Amygdala (tissue), 56 donors: Measurements from ENCODE around the gene STMP1.
"Not testable (repeated sequence)": the region's sequence is repeated elsewhere in the genome, so short reads cannot be mapped to it uniquely, and the experiment has no call there.

Source experiments
- DNase-seq, 56 donors: peaks; one replicate each; lab custom pipeline; 2025; lab: John Stamatoyannopoulos, UW

Gene STMP1

GRCh38 chr7:135662123-135662372 is 266 bp upstream of the STMP1 start:
- DNase-seq: no peak

DNA sequence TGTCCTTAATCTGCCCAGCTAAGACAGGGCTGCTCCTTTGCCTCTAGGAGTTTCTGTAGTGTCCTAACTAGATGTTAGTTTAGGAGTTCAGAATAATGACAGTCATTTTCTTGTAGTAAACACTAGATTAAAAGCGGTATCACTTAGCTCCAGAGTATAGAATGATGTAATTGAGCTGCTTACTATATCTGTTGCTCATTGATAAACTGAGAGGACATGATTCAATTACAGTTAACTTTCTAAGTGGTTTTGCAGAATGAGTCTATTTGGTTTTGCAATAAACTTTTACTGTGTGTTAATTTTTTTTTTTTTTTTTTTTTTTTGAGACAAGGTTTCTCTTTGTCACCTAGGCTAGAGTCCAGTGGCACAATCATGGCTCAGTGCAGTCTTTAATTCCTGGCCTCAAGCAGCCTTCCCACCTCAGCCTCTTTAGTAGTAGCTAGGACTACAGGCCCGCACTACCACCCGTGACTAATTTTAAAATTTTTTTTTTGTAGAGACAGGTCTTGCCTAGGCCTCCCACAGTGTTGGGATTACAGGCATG is 1.8 kb downstream of the STMP1 start:
- DNase-seq: no peak

DNA sequence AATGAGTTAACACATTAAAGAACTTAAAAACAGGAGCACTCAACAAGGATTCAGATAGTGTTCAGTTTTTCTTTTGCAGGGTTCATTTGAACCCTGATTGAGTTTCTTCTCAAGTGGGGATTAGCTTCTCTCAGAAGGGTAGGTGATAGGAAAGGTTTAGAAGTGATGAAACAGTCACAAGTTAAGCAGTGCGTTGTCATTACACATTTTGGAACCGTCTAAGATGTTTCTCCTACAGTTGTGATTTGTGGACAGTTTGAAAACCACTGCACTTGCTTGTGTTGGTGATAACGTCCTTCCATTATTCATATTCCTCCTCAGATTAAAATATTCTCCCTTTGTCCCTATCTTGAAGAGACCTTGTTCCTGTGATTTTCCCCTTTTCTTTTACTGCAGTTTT is 2.7 kb downstream of the STMP1 start:
- no peak for DNase-seq

DNA sequence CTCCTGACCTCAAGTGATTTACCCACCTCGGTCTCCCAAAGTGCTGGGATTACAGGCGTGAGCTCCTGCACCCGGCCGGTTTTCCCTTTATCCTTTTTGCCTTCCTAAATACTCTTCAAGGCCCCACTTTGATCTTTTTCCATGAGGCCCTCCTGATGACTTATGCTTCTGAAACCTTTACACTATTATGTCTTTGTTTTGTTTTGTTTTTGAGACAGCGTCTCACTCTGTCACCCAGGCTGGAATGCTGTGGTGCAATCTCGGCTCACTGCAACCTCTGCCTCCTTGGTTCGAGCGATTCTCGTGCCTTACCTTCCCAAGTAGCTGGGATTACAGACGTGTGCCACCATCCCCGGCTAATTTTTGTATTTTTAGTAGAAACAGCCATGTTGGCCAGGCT is 3.8 kb downstream of the STMP1 start:
- no peak for DNase-seq

GRCh38 chr7:135666846-135667245 is 4.5 kb downstream of the STMP1 start:
- no peak for DNase-seq

- DNase-seq: not testable (repeated sequence)
Measured at GRCh38 chr7:135667626-135668025, 5.3 kb downstream of the STMP1 start.

DNA sequence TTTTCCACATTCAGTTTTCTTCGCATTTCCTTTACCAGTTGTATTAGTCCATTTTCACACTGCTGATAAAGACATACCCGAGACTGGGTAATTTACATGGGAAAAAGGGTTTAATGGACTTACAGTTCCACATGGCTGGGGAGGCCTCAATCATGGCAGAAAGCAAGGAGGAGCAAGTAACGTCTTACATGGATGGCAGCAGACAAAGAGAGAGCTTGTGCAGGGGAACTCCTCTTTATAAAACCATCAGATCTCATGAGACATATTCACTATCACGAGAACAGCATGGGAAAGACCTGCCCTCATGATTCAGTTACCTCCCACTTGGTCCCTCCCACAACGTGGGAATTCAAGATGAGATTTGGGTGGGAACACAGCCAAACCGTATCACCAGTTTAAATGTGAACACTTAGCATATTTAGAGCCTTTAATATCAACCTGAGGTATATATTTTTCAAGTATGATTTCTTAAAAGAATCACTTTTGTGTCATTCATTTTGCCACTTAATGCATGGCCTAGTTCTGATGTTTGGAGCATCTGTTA is 6.6 kb downstream of the STMP1 start:
- not testable (repeated sequence) for DNase-seq

GRCh38 chr7:135669774-135670173 is 7.5 kb downstream of the STMP1 start:
- no peak for DNase-seq

DNA sequence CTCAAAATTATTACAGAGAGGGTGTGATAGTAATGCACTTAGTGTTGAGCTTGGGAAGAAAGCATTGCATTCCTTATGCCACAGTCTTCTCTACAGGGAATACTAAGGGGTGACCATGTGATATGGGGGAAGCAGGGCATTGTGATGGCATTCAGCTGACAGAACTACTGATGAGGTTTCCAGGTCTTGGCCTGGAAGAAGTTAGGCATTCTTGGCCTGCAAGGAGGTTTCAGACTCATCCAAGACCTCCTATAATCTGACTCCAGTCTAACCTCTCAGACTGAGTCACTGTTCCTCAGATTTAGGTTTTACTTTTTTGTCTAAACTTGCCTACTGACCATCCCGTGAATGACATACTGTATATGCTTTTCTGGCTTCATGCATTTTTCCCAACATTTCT is 7.9 kb downstream of the STMP1 start:
- DNase-seq: peak in 1 of 56 donors; percentile 7

DNA sequence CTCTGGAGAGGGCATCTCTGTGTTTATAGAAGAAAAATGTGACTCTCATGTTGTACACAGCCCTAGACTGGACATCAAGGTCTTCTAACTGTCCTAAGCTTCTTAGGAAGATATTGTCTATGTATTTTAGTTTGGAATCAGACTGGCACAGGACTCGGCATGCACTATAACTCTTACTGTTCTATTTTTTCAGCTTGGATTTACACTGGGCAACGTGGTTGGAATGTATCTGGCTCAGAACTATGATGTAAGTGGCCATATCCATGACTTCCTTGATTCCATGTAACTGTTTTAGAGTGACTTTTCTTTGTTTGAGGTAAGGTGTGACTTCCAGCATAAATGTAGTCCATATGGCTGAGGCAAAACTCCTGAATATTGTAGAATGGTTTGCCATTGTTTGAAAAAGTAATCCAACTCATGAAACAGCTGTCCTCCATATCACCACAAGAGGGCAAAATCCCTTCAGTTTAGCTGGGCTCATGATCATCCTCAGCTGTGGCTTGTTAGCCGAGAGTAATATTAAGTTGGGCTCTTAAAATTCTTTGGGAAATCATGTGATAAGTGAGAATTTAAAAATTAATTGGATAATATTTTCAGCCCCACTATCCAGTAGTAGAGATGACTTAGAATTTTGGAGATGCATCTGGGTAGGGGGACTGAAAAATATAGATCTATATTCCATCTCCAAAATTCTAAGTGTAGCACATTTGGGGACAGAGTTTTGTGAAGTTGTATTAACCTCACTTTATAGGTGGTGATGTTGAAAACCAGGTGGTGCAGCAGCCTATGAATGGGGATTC is 10.4 kb downstream of the STMP1 start:
- peak in 5 of 56 donors; percentile 5 to 37 (median 9) for DNase-seq

DNA sequence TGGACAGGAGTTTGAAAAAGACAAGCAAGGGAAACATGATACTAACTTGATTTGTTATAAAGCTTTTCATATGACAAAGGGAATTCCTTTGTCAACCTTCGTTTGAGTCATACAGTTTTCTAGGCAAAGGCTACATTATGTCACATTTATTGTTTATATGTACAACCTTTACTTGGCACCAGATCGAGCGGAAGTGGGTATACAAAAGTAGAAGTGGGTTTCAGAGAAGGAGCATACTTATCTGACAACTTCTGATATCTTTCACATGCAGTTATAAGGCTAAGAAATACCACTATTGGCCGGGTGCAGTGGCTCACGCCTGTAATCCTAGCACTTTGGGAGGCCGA is 11.0 kb downstream of the STMP1 start:
- no peak for DNase-seq

- peak in 2 of 56 donors; percentile 7 to 14 for DNase-seq
Measured at GRCh38 chr7:135678612-135679575, 16.6 kb downstream of the STMP1 start.

GRCh38 chr7:135681762-135682161 is 19.4 kb downstream of the STMP1 start:
- DNase-seq: no peak

DNA sequence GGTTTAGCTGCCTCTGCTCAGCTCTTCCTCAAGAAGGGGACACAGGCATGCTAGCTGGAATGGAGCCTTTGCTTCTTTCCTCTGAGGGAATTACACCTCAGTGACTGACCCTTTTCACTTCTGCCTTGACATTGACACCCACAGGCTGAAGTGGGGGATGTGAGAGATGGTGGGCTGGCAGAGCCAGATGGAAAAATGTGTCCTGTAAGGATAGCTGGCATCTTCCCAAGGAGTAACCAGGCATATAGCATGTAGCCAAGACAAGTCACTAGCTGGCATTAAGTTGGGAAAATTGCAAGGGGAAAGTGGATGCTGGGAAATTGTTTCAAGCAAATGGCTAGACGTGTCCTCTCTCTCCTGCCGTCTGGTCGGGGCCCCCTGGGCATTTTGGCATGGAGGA is 19.9 kb downstream of the STMP1 start:
- DNase-seq: no peak

- no peak for DNase-seq
Measured at GRCh38 chr7:135683609-135684008, 21.3 kb downstream of the STMP1 start.

GRCh38 chr7:135684136-135684535 is 21.8 kb downstream of the STMP1 start:
- DNase-seq: no peak

GRCh38 chr7:135684699-135685098 is 22.4 kb downstream of the STMP1 start:
- no peak for DNase-seq

- no peak for DNase-seq
Measured at GRCh38 chr7:135685306-135686084, 23.2 kb downstream of the STMP1 start.

DNA sequence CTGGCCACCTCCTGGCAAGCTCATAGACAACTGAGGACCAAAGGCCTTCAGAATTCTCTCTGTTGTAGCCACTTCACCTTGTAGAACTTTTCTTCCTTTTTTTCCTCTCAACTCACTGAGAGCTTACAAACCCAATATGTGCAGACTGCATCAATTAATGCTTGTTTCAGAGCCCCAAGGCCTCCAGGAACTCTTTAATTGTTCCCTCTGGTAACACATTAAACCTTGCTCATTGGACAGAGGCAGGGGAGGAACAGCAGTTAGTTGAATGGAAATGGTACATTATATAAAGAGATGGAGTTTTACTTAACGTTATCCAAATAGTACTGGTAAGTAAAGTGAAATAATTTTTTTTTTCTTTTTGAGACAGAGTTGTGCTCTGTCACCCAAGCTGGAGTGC is 25.2 kb downstream of the STMP1 start:
- no peak for DNase-seq

GRCh38 chr7:135690566-135690965 is 28.3 kb downstream of the STMP1 start:
- no peak for DNase-seq

- DNase-seq: no peak
Measured at GRCh38 chr7:135692055-135692454, 29.7 kb downstream of the STMP1 start.
